Measurements from ENCODE around the gene NUDCD3. TPM values are rescaled to one million over a fixed set of nuclear protein-coding genes. Genes with fewer than 3 reads are reported as not detected.
A peak's percentile ranks its signal among the peaks of the same experiment; 100 is the strongest.

The NUDCD3 gene
- total RNA-seq, 1 donor from 2014 or later: 107 TPM

GRCh38 chr7:44476313-44476712, 14.1 kb downstream of the NUDCD3 start:
- Histone ChIP-seq H3K4me3 (no peak overlapping the region), H3K27me3 (ENCODE audit: low read depth) (no peaks in the 10 kb centered on the region), H3K27ac (replicated peaks) (peak overlapping the region; percentile 74), H3K9me3 (replicated peaks) (no peaks in the 10 kb centered on the region), H3K4me1 (peaks cover 82% of the 10 kb centered on the region), H3K36me3 (peaks cover 56% of the 10 kb centered on the region)
- no peak for TF ChIP-seq CTCF (IDR thresholded peaks at IDR 0.05; ENCODE audit: borderline replicate concordance)
- DNase-seq: no peak
- intact Hi-C loops (cut with micrococcal nuclease): loop anchor here (10.0 kb wide), 2 partner anchors 82 to 232 kb away; no protein-coding TSS in a partner anchor

GRCh38 chr7:44473295-44473694, 17.2 kb downstream of the NUDCD3 start:
- peaks cover 97% of the 10 kb centered on the region for H3K4me1 ChIP-seq

GRCh38 chr7:44472843-44473242, 17.6 kb downstream of the NUDCD3 start:
- H3K9me3 ChIP-seq (replicated peaks): no peaks in the 10 kb centered on the region
- H3K36me3 ChIP-seq: peaks cover 26% of the 10 kb centered on the region
- H3K27ac ChIP-seq (replicated peaks): peak overlapping the region; percentile 34
- no peaks in the 10 kb centered on the region for H3K27me3 ChIP-seq (ENCODE audit: low read depth)
- intact Hi-C loops (cut with micrococcal nuclease): loop anchor here (10.0 kb wide), 2 partner anchors 78 to 228 kb away; no protein-coding TSS in a partner anchor
- no peak for DNase-seq
- H3K4me3 ChIP-seq: no peak overlapping the region
- H3K4me1 ChIP-seq: peaks cover 96% of the 10 kb centered on the region
- no peak for TF ChIP-seq CTCF (IDR thresholded peaks at IDR 0.05; ENCODE audit: borderline replicate concordance)

More at GRCh38 chr7:44473295-44473694, 17.2 kb downstream of the NUDCD3 start:
- DNase-seq: no peak
- Histone ChIP-seq H3K36me3 (peaks cover 30% of the 10 kb centered on the region), H3K9me3 (replicated peaks) (no peaks in the 10 kb centered on the region), H3K27me3 (ENCODE audit: low read depth) (no peaks in the 10 kb centered on the region), H3K4me3 (no peak overlapping the region), H3K27ac (replicated peaks) (peak overlapping the region; percentile 34)
- TF ChIP-seq CTCF (IDR thresholded peaks at IDR 0.05; ENCODE audit: borderline replicate concordance): no peak
- intact Hi-C loops (cut with micrococcal nuclease): loop anchor here (10.0 kb wide), 2 partner anchors 78 to 228 kb away; no protein-coding TSS in a partner anchor

- Histone ChIP-seq H3K4me1 (peaks cover 86% of the 10 kb centered on the region), H3K4me3 (no peak overlapping the region), H3K27ac (replicated peaks) (no peak overlapping the region), H3K9me3 (replicated peaks) (no peaks in the 10 kb centered on the region), H3K36me3 (peaks cover 26% of the 10 kb centered on the region), H3K27me3 (ENCODE audit: low read depth) (no peaks in the 10 kb centered on the region)
- intact Hi-C loops (cut with micrococcal nuclease): loop anchor here (10.0 kb wide), 2 partner anchors 77 to 227 kb away; no protein-coding TSS in a partner anchor
- TF ChIP-seq CTCF (IDR thresholded peaks at IDR 0.05; ENCODE audit: borderline replicate concordance): no peak
- DNase-seq: no peak
These were observed 18.6 kb downstream of the NUDCD3 start for GRCh38 chr7:44471850-44472249.

- Histone ChIP-seq H3K27me3 (ENCODE audit: low read depth) (no peaks in the 10 kb centered on the region), H3K9me3 (replicated peaks) (no peaks in the 10 kb centered on the region), H3K4me1 (peaks cover 86% of the 10 kb centered on the region), H3K4me3 (no peak overlapping the region), H3K36me3 (peaks cover 25% of the 10 kb centered on the region), H3K27ac (replicated peaks) (no peak overlapping the region)
- intact Hi-C loops (cut with micrococcal nuclease): loop anchor here (10.0 kb wide), 2 partner anchors 77 to 227 kb away; no protein-coding TSS in a partner anchor
- TF ChIP-seq CTCF (IDR thresholded peaks at IDR 0.05; ENCODE audit: borderline replicate concordance): no peak
- DNase-seq: no peak
These were observed 19.0 kb downstream of the NUDCD3 start for GRCh38 chr7:44471436-44471835.

Measured in left ventricle myocardium inferior (tissue), 1 donor.